A549 treated with ZK216348 at 1 μM for 4 hours (cell line): ENCODE measurements around the gene RRP9. TPM values are rescaled to one million over a fixed set of nuclear protein-coding genes. Genes with fewer than 3 reads are reported as not detected.

ENCODE experiments used
- total RNA-seq: library from RNA; stranded (reverse); fragments of 200-300 nt; extraction: Qiagen RNA extraction; gene quantifications from 5 replicates; pipeline ENCODE4 v1.2.3, GENCODE V29; 2022; ENCODE audit warnings: low read depth

Gene RRP9
- total RNA-seq = 27.8 to 50.3 TPM (median 47.9 TPM) in 5 replicates

GRCh38 chr3:51941798-51942602 lies at the start of gene RRP9, which contains the start of gene PARP3:
Gene RRP9, minus strand, starts transcription at chr3:51941904. Its CDS starts 37 bp downstream, at chr3:51941867.
Gene PARP3, plus strand, starts transcription at chr3:51942363. Its CDS starts 993 bp downstream, at chr3:51943356.

GRCh38 chr3:51982838-51983577 lies 41.3 kb upstream of the RRP9 start, which contains the start of gene ACY1:
Gene ACY1, plus strand, starts transcription at chr3:51983535. Its CDS starts 530 bp downstream, at chr3:51984065.

GRCh38 chr3:51974963-51975851 lies 33.5 kb upstream of the RRP9 start, which contains the start of gene ABHD14A:
Gene ABHD14A, plus strand, starts transcription at chr3:51975064. Its CDS starts 72 bp downstream, at chr3:51975136.

GRCh38 chr3:51967384-51968169 lies 25.9 kb upstream of the RRP9 start, which contains the start of gene PCBP4:
Gene PCBP4, minus strand, starts transcription at chr3:51967454. Its CDS starts 6,214 bp downstream, at chr3:51961240.

DNA sequence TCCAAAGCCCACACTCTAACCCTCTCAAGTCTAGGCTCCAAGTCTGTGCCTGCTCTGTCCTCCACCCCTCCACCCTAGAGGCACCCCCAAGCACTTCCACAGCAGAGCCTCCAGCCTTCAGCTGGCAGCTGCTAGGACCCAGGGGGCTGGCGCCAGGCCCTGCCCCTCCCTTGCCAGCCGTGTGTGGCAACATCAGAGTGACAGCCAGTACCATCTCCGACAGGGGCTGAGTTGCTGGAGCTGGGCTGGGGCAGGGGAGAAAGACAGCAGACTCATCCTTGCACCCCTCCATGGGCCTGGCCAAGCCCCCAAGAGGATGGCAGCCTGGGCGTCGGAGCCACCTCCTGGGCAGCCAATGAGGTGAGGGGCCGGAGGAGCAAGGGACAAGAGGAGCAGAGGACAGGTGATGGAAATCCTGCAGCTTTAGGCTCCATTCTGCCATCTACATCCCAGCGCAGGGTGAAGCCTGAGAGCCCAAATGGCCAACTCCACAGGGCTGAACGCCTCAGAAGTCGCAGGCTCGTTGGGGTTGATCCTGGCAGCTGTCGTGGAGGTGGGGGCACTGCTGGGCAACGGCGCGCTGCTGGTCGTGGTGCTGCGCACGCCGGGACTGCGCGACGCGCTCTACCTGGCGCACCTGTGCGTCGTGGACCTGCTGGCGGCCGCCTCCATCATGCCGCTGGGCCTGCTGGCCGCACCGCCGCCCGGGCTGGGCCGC lies 13.6 kb upstream of the RRP9 start, which contains the start of gene GPR62:
TSS of gene GPR62 (plus strand) at position 207 of the 718 bp plus-strand sequence. CDS start at position 479, 272 bp downstream.

Other genes with a start within 250 kb of the RRP9 start
- 0.07 to 0.24 TPM (median 0.08 TPM) in 3 of 5 replicates, not detected in the others for gene GRM2, start 234.8 kb downstream of the RRP9 start, total RNA-seq
- not detected in 5 replicates for gene IQCF6, start 162.7 kb downstream of the RRP9 start, total RNA-seq
- gene IQCF2, start 80.3 kb downstream of the RRP9 start, total RNA-seq = not detected in 5 replicates
- gene IQCF5, start 66.3 kb downstream of the RRP9 start, total RNA-seq = not detected in 5 replicates
- gene IQCF1, start 38.6 kb downstream of the RRP9 start, total RNA-seq = not detected in 5 replicates
- 6.1 to 9.9 TPM (median 9.1 TPM) in 5 replicates for gene PARP3, start 459 bp upstream of the RRP9 start, total RNA-seq
- gene GPR62, start 13.5 kb upstream of the RRP9 start, total RNA-seq = not detected in 5 replicates
- gene PCBP4, start 25.6 kb upstream of the RRP9 start, total RNA-seq = 9.3 to 16.6 TPM (median 12.9 TPM) in 5 replicates
- gene ABHD14B, start 32.1 kb upstream of the RRP9 start, total RNA-seq = 24.3 to 40.6 TPM (median 35.3 TPM) in 5 replicates
- gene ABHD14A, start 33.2 kb upstream of the RRP9 start, total RNA-seq = 8.0 to 15.6 TPM (median 14.1 TPM) in 5 replicates
- 15.4 to 26.7 TPM (median 23.0 TPM) in 5 replicates for gene ACY1, start 41.6 kb upstream of the RRP9 start, total RNA-seq
- gene RPL29, start 54.0 kb upstream of the RRP9 start, total RNA-seq = 1,239 to 1,467 TPM (median 1,300 TPM) in 5 replicates
- 16.2 to 20.6 TPM (median 18.4 TPM) in 5 replicates for gene DUSP7, start 114.7 kb upstream of the RRP9 start, total RNA-seq
- gene POC1A, start 212.5 kb upstream of the RRP9 start, total RNA-seq = 12.2 to 19.5 TPM (median 19.2 TPM) in 5 replicates